Activated CD4-positive, alpha-beta T cell treated with anti-CD3 and anti-CD28 coated beads, Interleukin-2, amount 50 U/mL, for 1 hour (primary cell): ENCODE measurements around the gene KLF6.

Experiments used
- DNase-seq: peaks from one replicate; pipeline ENCODE4 v3.0.0-alpha.2; 2020

KLF6 gene

DNA sequence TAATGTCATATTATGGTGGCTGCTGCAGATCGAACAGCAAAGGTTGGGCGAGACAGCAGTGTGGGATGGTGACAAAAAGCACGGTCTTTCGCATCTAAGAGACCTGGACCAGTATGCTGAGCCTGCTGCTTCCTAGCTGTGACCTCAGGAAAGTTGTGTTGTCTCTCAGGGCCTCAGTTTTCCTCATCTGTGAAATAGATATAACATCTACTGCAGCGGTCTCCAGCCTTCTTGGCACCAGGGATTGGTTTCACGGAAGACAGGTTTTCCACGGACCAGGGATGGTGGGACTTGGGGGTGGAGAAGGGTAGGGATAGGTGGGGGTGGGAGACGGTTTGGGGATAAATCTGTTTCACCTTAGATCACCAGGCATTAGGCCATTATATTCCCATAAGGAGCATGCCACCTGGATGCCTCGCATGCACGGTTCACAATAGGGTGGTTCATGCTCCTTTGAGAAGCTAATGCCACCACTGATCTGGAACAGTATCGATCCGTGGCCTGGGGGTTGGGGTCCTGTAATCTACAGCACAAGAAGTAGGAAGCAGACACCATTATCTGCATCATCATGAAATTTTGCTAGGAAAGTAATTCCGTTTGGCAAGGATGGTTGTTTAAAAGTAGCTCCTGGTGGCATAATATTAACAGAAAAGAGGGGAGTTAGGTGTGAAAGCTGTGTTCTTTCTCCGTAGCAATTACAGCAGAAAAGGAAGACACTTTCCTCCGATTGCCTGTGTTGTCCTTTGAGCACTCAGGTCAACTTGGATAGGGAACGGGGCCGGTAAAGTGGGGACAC, 10.8 kb downstream of the KLF6 start:
- no peak for DNase-seq

- no peak for DNase-seq
Observed at GRCh38 chr10:3773460-3774017, 11.5 kb downstream of the KLF6 start.

GRCh38 chr10:3772361-3773171, 12.4 kb downstream of the KLF6 start:
- no peak for DNase-seq

DNA sequence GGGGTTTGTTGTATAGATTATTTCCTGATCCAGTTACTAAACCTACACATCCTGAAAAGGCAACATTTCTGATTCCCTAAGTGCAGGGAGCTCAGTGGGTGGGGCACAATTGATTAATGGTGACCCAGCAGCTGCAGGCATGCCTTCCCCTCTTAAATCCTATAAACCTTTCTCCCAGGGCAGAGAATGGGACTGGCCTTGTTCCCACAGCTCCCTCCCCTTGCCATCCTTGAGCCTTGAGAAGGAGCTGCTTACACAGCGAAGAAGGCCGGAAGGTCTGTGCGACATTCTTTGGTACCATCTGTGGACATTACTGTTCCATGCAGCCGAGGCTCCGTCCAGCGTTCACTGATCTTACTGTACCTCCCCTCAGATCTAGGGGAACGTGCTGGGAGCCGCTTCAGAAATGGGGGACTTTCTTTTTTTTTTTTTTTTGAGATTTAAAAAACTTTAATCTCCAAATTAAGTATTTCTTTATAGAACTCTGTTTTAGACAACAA, 14.3 kb downstream of the KLF6 start:
- DNase-seq, result no peak

GRCh38 chr10:3769556-3769955, 15.5 kb downstream of the KLF6 start:
- DNase-seq, result no peak

GRCh38 chr10:3766046-3766756, 18.8 kb downstream of the KLF6 start:
- DNase-seq, result no peak

DNA sequence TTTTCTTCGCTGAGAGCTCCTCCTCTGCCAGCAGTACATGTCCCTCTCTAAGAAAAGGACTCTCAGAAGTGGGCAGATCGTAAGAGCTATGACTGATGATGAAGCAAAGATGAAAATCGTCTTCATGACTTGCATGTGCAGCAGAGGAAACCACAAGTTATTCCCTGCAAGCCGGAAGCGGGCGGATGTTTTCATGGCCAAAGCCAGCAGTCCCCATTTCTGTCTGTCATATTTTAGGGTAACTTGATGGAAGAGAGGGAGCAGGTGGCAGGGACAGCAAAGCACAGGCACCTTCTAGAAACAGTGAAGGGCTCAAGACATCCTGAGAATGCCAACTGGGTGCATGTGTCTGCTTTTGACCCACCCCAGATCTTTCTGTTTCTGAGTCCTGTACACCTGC, 19.9 kb downstream of the KLF6 start:
- DNase-seq, result no peak

- no peak for DNase-seq
Observed at GRCh38 chr10:3764626-3765112, 20.3 kb downstream of the KLF6 start.

DNA sequence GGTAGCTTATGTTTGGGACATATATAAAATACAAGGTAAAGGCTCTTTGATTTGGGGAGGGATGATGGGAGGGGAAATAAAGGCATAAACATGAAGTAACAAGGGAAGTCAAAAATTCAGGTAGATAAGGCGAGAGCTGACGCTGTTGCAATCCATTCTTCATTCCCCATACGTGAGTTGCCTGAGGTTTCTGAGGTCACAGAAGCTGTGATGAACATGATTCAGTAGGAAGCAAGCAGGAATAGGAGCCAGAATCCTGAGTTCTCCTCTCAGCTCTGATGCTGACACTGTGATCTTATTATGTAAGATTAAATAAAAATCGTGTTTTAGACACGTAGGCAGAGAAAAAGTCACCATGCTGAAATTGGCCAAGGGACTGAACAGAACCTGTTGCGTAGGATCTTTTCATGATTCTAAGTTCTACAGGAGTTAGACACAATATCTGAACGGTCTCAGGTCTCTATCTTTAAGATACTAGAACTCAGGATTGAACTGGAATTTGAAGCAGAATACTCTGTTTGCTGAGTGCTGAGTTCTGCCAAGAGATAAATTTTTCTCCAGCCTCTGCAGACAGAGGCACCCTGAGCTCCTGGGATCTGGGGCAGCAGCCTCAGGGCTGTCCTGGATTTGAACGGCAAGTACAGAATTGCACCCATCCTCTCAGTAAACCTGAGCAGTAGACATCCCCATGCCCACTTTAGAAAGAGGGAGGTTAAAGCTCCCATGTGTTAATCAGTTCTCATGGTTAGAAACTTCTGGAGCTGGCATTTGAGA, 21.0 kb downstream of the KLF6 start:
- no peak for DNase-seq

DNA sequence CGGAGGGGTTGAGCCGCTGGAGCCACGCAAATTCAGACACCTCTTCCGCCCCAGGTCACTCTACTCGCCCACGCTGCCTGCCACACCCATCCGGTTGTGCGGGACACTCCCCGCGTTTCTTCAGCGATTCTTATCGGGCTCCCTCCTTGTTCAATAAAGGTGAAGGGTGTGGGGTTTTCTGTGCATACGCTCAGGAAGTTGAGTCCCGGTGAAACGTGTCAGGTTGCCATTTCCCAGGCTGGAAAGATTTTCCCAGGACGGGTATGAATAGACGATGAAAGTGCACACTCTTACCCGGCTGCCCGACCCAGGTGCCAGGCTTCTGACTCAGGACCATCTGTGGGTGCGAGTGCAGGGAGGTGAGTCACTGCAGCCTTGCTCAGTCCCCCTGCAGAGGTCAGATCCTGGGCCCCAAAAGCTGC, 22.0 kb downstream of the KLF6 start:
- DNase-seq, result no peak

DNA sequence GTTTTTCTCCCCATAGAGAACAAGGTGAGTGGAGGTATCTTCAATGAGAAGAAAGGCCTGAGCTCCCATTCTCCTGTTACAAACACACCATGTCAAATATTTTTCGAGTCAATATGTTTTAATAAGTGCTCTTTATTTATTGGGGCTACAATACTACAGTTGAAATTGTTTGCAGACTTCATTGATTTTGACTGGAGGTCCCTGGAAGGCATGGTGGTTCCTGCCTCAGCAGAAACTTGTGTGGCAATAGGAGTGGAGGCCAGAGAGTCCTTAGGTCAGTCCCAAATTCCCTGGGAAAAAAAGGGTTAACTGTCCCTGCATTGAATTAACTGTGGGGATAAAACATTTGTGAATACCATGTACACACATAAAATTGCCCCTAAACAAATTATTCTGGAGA, 22.7 kb downstream of the KLF6 start:
- no peak for DNase-seq

DNA sequence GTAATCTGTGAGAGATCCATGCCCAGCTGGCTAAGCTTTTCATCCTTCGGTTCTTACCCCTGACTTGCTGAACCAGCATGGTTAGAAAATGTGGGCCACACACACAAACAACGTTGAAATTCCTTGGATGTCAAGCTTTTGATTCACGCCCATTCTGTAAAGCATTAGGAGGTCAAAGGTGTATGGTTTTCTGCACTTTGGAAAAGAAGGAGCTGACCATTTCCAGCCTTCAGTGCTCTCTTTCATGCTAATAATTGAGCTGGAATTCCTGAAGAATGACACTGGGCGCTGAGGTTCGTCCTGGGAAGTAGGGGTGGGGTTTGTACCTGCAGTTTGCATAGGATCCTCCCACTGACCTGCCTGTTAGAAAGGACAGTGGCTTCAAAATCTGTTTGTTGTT, 23.1 kb downstream of the KLF6 start:
- no peak for DNase-seq

- DNase-seq, result no peak
Observed at GRCh38 chr10:3761021-3761686, 23.9 kb downstream of the KLF6 start.

DNA sequence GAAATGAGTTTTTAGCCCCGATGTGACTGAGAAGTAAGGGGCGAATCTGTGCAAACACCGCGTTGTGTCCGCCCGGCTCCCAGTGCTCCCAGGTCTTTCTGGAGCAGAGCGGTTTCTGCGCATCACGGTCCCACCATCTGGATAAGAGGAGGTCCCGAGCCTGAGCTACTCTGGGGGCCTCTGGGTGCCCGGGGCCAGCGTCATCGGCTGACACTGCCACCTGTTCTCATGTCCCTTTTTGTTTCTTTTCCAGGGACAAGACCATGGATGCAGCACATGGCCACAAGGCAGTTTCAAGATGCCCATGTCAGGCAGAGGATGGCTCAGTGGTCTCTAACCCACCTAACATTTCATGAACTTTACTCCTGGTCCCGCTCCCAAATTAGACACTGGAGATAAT, 24.9 kb downstream of the KLF6 start:
- DNase-seq, result no peak

GRCh38 chr10:3759397-3759796, 25.6 kb downstream of the KLF6 start:
- DNase-seq, result no peak

DNA sequence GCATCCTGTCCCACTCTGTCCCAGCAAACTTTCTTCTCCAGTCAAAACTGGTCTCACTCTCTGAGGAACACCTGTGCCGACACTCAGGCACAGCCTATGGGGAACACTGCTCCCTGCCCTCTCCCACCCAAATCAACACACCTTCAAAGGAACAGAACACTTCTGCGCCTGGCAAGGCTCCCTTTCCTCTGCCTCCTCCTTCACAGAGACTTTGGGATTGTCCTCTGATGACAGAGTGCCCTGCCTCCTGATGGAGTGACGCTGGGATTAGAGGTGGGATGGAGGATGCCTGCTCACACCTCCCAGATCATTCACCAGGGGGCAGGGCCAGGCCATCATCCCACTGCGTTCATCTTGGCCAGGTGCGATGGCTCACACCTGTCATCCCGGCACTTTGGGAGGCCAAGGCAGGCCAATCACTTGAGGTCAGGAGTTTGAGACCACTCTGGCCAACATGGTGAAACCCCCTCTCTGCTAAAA, 26.5 kb downstream of the KLF6 start:
- DNase-seq, result no peak

- peak; percentile 60 for DNase-seq
Observed at GRCh38 chr10:3757638-3758490, 27.1 kb downstream of the KLF6 start.

DNA sequence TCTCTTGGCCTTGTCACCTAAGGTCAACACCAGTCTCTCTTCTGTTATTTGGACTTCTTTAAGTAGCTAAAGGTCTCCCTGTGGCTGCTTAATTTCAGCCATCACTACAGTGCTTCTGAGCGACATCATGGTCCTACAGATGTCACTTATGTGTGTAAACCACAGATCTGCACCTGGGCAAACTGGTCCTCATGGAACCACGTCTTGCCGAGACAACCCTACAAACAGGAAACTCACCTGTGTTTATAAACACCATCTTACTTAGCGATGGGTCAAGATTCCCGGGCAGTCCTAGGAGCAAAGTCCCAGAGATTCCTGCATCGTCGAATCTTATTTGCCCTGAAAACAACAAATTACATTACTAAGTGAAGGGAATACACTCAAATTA, 27.8 kb downstream of the KLF6 start:
- no peak for DNase-seq

GRCh38 chr10:3756360-3756740, 28.7 kb downstream of the KLF6 start:
- DNase-seq, result no peak
